Neural progenitor cell (in vitro differentiated cells): Measurements from ENCODE around the gene PLSCR2.

Experiments used
- CTCF ChIP-seq: fragments of 200-600 bp; sonication (generic); IDR thresholded peaks from 2 replicates; pipeline ENCODE4 v1.5.1; 2017; ENCODE audit warnings: antibody characterized with exemption, mild to moderate bottlenecking
- EZH2 ChIP-seq: fragments of 200-600 bp; sonication (generic); IDR thresholded peaks from 2 replicates; pipeline ENCODE4 v1.6.1; 2017; ENCODE audit warnings: antibody characterized with exemption, mild to moderate bottlenecking, moderate library complexity

GRCh38 chr3:146501752-146502151 lies 32.4 kb upstream of the PLSCR2 start:
- no peak for TF ChIP-seq CTCF
- TF ChIP-seq EZH2 = no peak
